Tibial artery (tissue), 4 donors: Measurements from ENCODE around the gene STXBP5L.

Experiments
- DNase-seq, 2 donors: peaks; one replicate each; pipeline ENCODE4 v3.0.0-alpha.2; 2019
- H3K27ac ChIP-seq, 2 donors: fragments of 200-600 bp; sonication (generic) in 1 of 2; 1 replicate in 1 of 2; 2 replicates in 1 of 2; pipeline ENCODE4 v1.5.1; 2018 to 2019; ENCODE audit warnings: mild to moderate bottlenecking in 1 of 2
- H3K27me3 ChIP-seq, 2 donors: fragments of 200-600 bp; sonication (generic) in 1 of 2; one replicate each; pipeline versions ENCODE4 v1.5.1 to v1.6.0; 2016 to 2019
- H3K36me3 ChIP-seq, 3 donors: fragments of 200-600 bp; sonication (generic) in 2 of 3; one replicate each; pipeline ENCODE4 v1.5.1; 2016 to 2019; ENCODE audit warnings: mild to moderate bottlenecking in 2 of 3
- H3K4me1 ChIP-seq, 4 donors: fragments of 200-600 bp; sonication (generic) in 2 of 4; 1 replicate in 3 of 4; 2 replicates in 1 of 4; pipeline ENCODE4 v1.5.1; 2016 to 2019
- H3K4me3 ChIP-seq, 2 donors: fragments of 200-600 bp; sonication (generic) in 1 of 2; 1 replicate in 1 of 2; 2 replicates in 1 of 2; pipeline ENCODE4 v1.5.1; 2018 to 2019; ENCODE audit warnings: mild to moderate bottlenecking in 2 of 2
- H3K9me3 ChIP-seq, 3 donors: fragments of 200-600 bp; sonication (generic) in 1 of 3; one replicate each; pipeline ENCODE4 v1.5.1; 2016 to 2019
- CTCF ChIP-seq, 2 experiments: fragments of 200-600 bp in 1 of 2; fragments of 450-650 bp in 1 of 2; IDR thresholded peaks; one replicate each; pipeline ENCODE4 v1.5.1; 2017 to 2019; ENCODE audit warnings: antibody characterized with exemption in 2 of 2, mild to moderate bottlenecking in 1 of 2, moderate library complexity in 1 of 2
- intact Hi-C: fragments of 100-400 bp; cut with DNase I; formaldehyde crosslinking; loops from one replicate; pipeline ENCODE4 v1.15.0; 2023; ENCODE audit warnings: low total_unique reads

The STXBP5L gene

GRCh38 chr3:121414924-121415323 lies 506.9 kb downstream of the STXBP5L start:
- TF ChIP-seq CTCF (IDR thresholded peaks at IDR 0.05) = no peak
- no peaks in the 10 kb centered on the region for H3K36me3 ChIP-seq
- DNase-seq = no peak
- H3K27ac ChIP-seq = no peak overlapping the region
- H3K27me3 ChIP-seq = no peaks in the 10 kb centered on the region
- no peaks in the 10 kb centered on the region for H3K4me1 ChIP-seq
- no peak overlapping the region for H3K4me3 ChIP-seq
- intact Hi-C loops = no loop called here
- no peaks in the 10 kb centered on the region for H3K9me3 ChIP-seq

- DNase-seq = no peak
- H3K27me3 ChIP-seq = no peaks in the 10 kb centered on the region
- no peak overlapping the region for H3K27ac ChIP-seq
- intact Hi-C loops = no loop called here
- no peaks in the 10 kb centered on the region for H3K9me3 ChIP-seq
- TF ChIP-seq CTCF (IDR thresholded peaks at IDR 0.05) = no peak
- no peak overlapping the region for H3K4me3 ChIP-seq
- H3K4me1 ChIP-seq = no peaks in the 10 kb centered on the region
- no peaks in the 10 kb centered on the region for H3K36me3 ChIP-seq
Measured at GRCh38 chr3:121418182-121418581, 510.2 kb downstream of the STXBP5L start.

GRCh38 chr3:121424549-121424948 lies 516.5 kb downstream of the STXBP5L start:
- no peak for TF ChIP-seq CTCF (IDR thresholded peaks at IDR 0.05)
- intact Hi-C loops = no loop called here
- no peak for DNase-seq
- Histone ChIP-seq H3K27me3 (no peaks in the 10 kb centered on the region), H3K4me3 (no peak overlapping the region), H3K4me1 (no peaks in the 10 kb centered on the region), H3K36me3 (no peaks in the 10 kb centered on the region), H3K9me3 (no peaks in the 10 kb centered on the region), H3K27ac (no peak overlapping the region)

GRCh38 chr3:121430664-121431215 lies 522.7 kb downstream of the STXBP5L start:
- no peak overlapping the region for H3K27ac ChIP-seq
- no peak for DNase-seq
- no peaks in the 10 kb centered on the region for H3K27me3 ChIP-seq
- H3K9me3 ChIP-seq = no peaks in the 10 kb centered on the region
- no peak for TF ChIP-seq CTCF (IDR thresholded peaks at IDR 0.05)
- intact Hi-C loops = no loop called here
- H3K4me1 ChIP-seq = no peaks in the 10 kb centered on the region
- H3K36me3 ChIP-seq = no peaks in the 10 kb centered on the region
- no peak overlapping the region for H3K4me3 ChIP-seq

GRCh38 chr3:121431726-121432517 lies 523.9 kb downstream of the STXBP5L start:
- DNase-seq = no peak
- H3K9me3 ChIP-seq = no peaks in the 10 kb centered on the region
- no peaks in the 10 kb centered on the region for H3K4me1 ChIP-seq
- no peaks in the 10 kb centered on the region for H3K27me3 ChIP-seq
- H3K27ac ChIP-seq = no peak overlapping the region
- intact Hi-C loops = no loop called here
- H3K4me3 ChIP-seq = peak overlapping the region; percentile 32 to 35
- no peak for TF ChIP-seq CTCF (IDR thresholded peaks at IDR 0.05)
- no peaks in the 10 kb centered on the region for H3K36me3 ChIP-seq
